HTR-8/SVneo (cell line): ENCODE measurements around the gene CCDC188.

Source experiments
- DNase-seq: peaks from one replicate; pipeline ENCODE4 v3.0.0; 2011; ENCODE audit warnings: low spot score, mixed read lengths; ENCODE audit not compliant: insufficient read length
- FAIRE-seq: peaks from 2 replicates; lab custom pipeline; 2011; peaks lifted over from hg19 to GRCh38; lab: Jason Lieb, UNC

CCDC188 gene

GRCh38 chr22:20111689-20112622 is 38.9 kb downstream of the CCDC188 start:
- DNase-seq (no peak), FAIRE-seq (no peak)

GRCh38 chr22:20111045-20111688 is 39.7 kb downstream of the CCDC188 start:
- no peak for FAIRE-seq
- no peak for DNase-seq

- no peak for FAIRE-seq
- no peak for DNase-seq
Observed at GRCh38 chr22:20110359-20110985, 40.4 kb downstream of the CCDC188 start.

- DNase-seq: no peak
- FAIRE-seq: no peak
Observed at GRCh38 chr22:20109411-20110358, 41.2 kb downstream of the CCDC188 start.

- DNase-seq: no peak
- no peak for FAIRE-seq
Observed at GRCh38 chr22:20108757-20109230, 42.1 kb downstream of the CCDC188 start.

- FAIRE-seq: no peak
- DNase-seq: no peak
Observed at GRCh38 chr22:20107951-20108756, 42.7 kb downstream of the CCDC188 start.

- FAIRE-seq (no peak), DNase-seq (no peak)
Observed at GRCh38 chr22:20107471-20107901, 43.4 kb downstream of the CCDC188 start.

- FAIRE-seq (no peak), DNase-seq (no peak)
Observed at GRCh38 chr22:20106849-20107237, 44.0 kb downstream of the CCDC188 start.

GRCh38 chr22:20106205-20106848 is 44.5 kb downstream of the CCDC188 start:
- no peak for FAIRE-seq
- no peak for DNase-seq

GRCh38 chr22:20105456-20106204 is 45.2 kb downstream of the CCDC188 start:
- FAIRE-seq (no peak), DNase-seq (no peak)

GRCh38 chr22:20102203-20102780 is 48.6 kb downstream of the CCDC188 start:
- FAIRE-seq (no peak), DNase-seq (no peak)

GRCh38 chr22:20101638-20102037 is 49.2 kb downstream of the CCDC188 start:
- DNase-seq (no peak), FAIRE-seq (no peak)

GRCh38 chr22:20099099-20099711 is 51.6 kb downstream of the CCDC188 start:
- DNase-seq: no peak
- FAIRE-seq: no peak
